HUES48 (cell line): ENCODE results near the gene OTUD4.

Experiments used
- H3K27ac ChIP-seq: one replicate; pipeline ENCODE4 v1.7.0; 2013; ENCODE audit warnings: low read depth, low read length, inconsistent platforms
- H3K27me3 ChIP-seq: 2 replicates; pipeline ENCODE4 v1.6.1; 2013; ENCODE audit warnings: mild to moderate bottlenecking, low read length; ENCODE audit not compliant: control insufficient read depth, insufficient read depth
- H3K36me3 ChIP-seq: 2 replicates; pipeline ENCODE4 v1.6.1; 2013; ENCODE audit warnings: low read length; ENCODE audit not compliant: control insufficient read depth, insufficient read depth
- H3K4me1 ChIP-seq: 2 replicates; pipeline ENCODE4 v1.6.1; 2013; ENCODE audit warnings: mild to moderate bottlenecking, low read length; ENCODE audit not compliant: control insufficient read depth, insufficient read depth
- H3K4me3 ChIP-seq: 2 replicates; pipeline ENCODE4 v1.5.1; 2013; ENCODE audit warnings: mild to moderate bottlenecking, low read depth, low read length
- H3K9ac ChIP-seq: 2 replicates; pipeline ENCODE4 v1.6.1; 2013; ENCODE audit warnings: mild to moderate bottlenecking, low read depth, low read length, moderate library complexity
- H3K9me3 ChIP-seq: 2 replicates; pipeline ENCODE4 v1.6.1; 2013; ENCODE audit warnings: low read length; ENCODE audit not compliant: control insufficient read depth, insufficient read depth

The OTUD4 gene

DNA sequence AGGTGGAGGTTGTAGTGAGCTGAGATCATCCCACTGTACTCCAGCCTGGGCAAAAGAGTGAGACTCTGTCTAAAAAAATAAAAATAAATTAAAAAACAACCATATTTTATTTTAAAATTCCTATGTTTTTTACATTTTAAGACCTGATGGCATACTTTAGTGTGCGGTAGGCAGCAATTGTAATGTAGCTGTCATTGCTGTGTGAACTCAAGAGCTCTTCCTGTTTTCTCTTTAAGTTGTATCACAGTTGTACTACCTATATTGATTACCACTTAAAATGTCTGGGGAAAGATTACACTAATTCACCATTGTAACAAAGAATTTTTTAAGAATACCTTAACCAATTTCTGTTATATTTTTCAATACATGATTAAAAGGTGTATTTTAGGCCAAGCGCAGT is 55.0 kb downstream of the OTUD4 start:
- H3K9me3 ChIP-seq = no peaks in the 10 kb centered on the region
- H3K36me3 ChIP-seq = peaks cover 98% of the 10 kb centered on the region
- H3K27me3 ChIP-seq = no peaks in the 10 kb centered on the region
- H3K27ac ChIP-seq = no peak overlapping the region
- H3K4me3 ChIP-seq = no peak overlapping the region
- no peaks in the 10 kb centered on the region for H3K4me1 ChIP-seq
- no peak overlapping the region for H3K9ac ChIP-seq

- H3K27me3 ChIP-seq = no peaks in the 10 kb centered on the region
- H3K36me3 ChIP-seq = peaks cover 90% of the 10 kb centered on the region
- no peak overlapping the region for H3K27ac ChIP-seq
- no peaks in the 10 kb centered on the region for H3K4me1 ChIP-seq
- no peak overlapping the region for H3K9ac ChIP-seq
- H3K9me3 ChIP-seq = no peaks in the 10 kb centered on the region
- H3K4me3 ChIP-seq = no peak overlapping the region
These were observed 72.3 kb downstream of the OTUD4 start for GRCh38 chr4:145108128-145108527.

DNA sequence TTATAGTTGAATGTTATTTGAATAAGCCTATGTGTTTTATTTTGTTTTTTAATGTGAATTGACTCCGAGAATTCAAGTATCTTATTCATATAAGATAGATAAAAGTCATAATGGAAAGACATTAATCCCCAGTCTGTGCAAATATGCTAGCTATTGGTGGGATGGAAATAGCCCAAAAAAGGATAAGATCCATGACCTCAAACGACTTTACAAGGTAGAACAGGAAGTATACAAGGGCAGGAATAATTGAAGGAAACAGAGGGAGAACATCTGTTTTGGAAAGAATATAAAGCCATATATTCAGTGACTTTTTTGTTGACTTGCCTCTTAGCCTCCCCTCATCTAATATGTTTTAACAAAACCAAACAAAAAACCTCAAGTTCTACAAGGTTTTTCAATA is 73.3 kb downstream of the OTUD4 start:
- H3K4me3 ChIP-seq = no peak overlapping the region
- no peaks in the 10 kb centered on the region for H3K4me1 ChIP-seq
- no peak overlapping the region for H3K27ac ChIP-seq
- no peaks in the 10 kb centered on the region for H3K27me3 ChIP-seq
- no peaks in the 10 kb centered on the region for H3K9me3 ChIP-seq
- H3K9ac ChIP-seq = no peak overlapping the region
- peaks cover 80% of the 10 kb centered on the region for H3K36me3 ChIP-seq

- Histone ChIP-seq H3K36me3 (peaks cover 45% of the 10 kb centered on the region), H3K9ac (no peak overlapping the region), H3K4me1 (0 out of 2 replicates have a peak, but pooled peaks cover 9% of the 10 kb centered on the region), H3K27me3 (no peaks in the 10 kb centered on the region), H3K4me3 (no peak overlapping the region), H3K9me3 (no peaks in the 10 kb centered on the region), H3K27ac (no peak overlapping the region)
These were observed 76.9 kb downstream of the OTUD4 start for GRCh38 chr4:145103496-145103895.

DNA sequence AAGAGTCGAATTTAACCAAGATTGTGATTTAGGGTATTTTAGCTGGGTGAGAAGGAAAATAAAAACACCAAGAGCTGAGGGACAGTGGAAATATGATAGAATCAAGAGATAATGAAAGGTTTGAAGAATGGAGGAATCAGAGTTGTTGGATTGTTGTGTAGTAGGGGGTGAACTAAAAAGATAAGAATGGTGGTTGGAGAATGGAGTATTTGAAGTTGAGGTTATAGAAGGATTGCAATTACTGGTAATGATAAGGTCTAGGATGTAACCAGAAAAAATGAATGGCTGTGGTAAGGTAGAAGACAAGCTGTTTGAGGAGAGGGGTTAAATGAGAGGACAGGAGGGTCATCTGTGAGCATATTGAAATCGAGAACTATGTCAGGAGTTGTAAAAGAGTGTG is 77.8 kb downstream of the OTUD4 start:
- Histone ChIP-seq H3K4me1 (0 out of 2 replicates have a peak, but pooled peaks cover 9% of the 10 kb centered on the region), H3K36me3 (peaks cover 36% of the 10 kb centered on the region), H3K9ac (no peak overlapping the region), H3K27ac (no peak overlapping the region), H3K9me3 (no peaks in the 10 kb centered on the region), H3K27me3 (no peaks in the 10 kb centered on the region), H3K4me3 (no peak overlapping the region)

DNA sequence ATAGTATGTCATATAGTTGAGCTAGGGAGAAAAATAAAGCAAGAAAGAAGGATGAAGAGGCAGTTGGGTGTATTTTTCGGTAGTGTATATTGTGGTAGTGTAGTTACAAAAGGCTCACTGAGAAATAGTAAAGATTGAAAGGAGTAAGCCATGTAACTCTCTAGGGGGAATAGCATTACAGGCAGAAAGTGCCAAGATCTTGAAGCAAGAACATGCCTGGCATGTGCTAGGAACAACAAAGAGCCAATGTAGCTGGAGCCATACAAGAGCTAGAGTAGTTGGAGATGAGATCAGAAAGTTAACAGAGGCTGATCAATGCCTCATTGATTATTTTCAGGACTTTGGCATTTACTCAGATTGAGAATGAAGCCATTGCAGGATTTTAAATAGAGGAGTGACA is 79.3 kb downstream of the OTUD4 start:
- H3K36me3 ChIP-seq = peaks cover 21% of the 10 kb centered on the region

DNA sequence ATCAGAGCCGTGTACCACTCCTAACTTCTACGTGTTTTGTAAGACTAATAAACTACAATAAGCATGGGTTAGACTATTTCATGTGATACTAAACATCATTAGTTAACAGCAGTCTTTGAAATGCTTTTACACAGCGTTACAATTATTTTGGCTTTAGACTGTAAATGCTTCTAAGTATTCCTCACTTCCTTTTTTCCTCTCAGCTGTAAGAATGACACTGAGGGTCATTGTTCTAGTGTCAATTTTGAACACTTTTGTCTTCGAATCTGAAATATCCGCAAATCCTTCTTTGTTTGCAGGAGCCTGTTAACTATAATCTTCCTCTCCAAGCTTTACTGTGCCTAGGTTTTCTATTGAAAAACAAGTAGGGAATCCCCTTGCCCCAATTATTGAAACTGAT is 80.7 kb downstream of the OTUD4 start:
- Histone ChIP-seq H3K9me3 (no peaks in the 10 kb centered on the region), H3K36me3 (peaks cover 19% of the 10 kb centered on the region), H3K4me1 (peaks cover 14% of the 10 kb centered on the region), H3K4me3 (peak overlapping the region; percentile 89), H3K9ac (no peak overlapping the region), H3K27ac (no peak overlapping the region), H3K27me3 (no peaks in the 10 kb centered on the region)

More for the DNA sequence above, 79.3 kb downstream of the OTUD4 start:
- Histone ChIP-seq H3K9me3 (no peaks in the 10 kb centered on the region), H3K9ac (no peak overlapping the region), H3K4me1 (peaks cover 14% of the 10 kb centered on the region), H3K4me3 (no peak overlapping the region), H3K27me3 (no peaks in the 10 kb centered on the region), H3K27ac (no peak overlapping the region)

DNA sequence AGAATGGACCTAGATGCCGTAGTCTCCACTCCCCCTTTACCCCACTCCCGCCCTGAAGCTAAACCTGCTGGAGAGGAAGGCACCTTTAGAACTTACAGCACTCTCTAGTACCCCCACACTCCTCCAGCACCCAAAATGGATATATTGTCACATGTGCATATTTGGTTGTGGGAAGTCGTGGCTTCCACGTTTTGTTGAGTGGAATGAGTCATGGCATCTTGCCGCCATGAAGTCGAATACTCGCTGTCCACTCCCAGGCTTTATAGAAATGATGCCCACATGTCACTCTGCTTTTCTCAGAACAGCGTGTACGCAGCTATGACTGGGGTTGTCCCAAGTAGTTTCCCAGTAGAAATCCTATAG is 81.7 kb downstream of the OTUD4 start:
- H3K36me3 ChIP-seq = peaks cover 22% of the 10 kb centered on the region
- no peaks in the 10 kb centered on the region for H3K27me3 ChIP-seq
- H3K9ac ChIP-seq = peak overlapping the region; percentile 97
- peaks cover 2% of the 10 kb centered on the region; the same call in 1 of the 2 replicates for H3K9me3 ChIP-seq
- H3K27ac ChIP-seq = peak overlapping the region; percentile 95
- H3K4me3 ChIP-seq = peak overlapping the region; percentile 89
- H3K4me1 ChIP-seq = peaks cover 14% of the 10 kb centered on the region

DNA sequence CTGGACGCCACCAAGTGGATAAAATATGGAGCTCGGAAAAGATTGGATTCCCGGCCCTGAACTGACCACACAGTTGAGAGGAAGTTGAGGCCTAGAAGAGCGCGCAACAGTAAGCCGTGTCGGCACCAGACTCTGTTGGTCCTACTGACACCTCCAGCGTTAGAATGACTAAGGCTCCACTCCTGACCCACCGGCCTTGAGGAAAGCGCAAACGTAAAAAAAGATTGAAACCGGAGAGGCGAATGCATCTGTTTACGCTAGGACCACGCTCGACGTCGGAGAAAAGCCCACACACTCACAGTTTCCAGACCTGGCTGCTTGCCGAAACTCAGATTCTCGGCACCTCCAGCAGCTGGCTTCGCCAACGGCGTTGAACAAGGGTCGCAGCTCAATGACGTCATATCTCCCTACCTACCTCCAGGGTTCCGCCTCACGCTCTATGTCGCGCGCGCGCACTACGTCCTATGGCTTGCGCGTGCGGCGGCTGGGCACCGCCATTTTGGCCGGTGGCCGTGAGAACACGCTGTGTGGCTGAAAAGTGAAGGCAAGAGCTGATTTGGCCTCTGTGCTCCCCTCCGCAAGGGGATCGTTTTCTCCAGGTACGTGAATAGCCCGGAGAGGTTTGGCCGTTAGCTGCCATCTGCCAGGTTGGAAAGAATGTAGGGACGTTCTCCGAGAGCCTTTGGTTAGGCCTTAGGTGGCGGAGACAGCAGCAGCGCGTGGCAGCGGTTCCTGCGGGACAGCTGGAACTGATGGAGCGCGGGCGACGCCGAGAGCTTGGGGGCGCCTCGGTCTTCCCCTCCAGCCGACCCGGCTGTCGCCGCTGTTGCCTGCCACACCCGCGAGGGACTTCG is 82.3 kb downstream of the OTUD4 start, which contains the start of the genes ABCE1 and ANAPC10:
ABCE1 (plus strand) TSS at position 491 of the 854 bp plus-strand sequence. CDS start 6,102 bp downstream, outside the sequence.
ANAPC10 (minus strand) TSS at position 376 of the 854 bp plus-strand sequence. CDS start 2,097 bp downstream, outside the sequence.
- Histone ChIP-seq H3K4me1 (peaks cover 14% of the 10 kb centered on the region), H3K9ac (peak within 1 kb of the TSS; percentile 97), H3K36me3 (peaks cover 28% of the 10 kb centered on the region)

DNA sequence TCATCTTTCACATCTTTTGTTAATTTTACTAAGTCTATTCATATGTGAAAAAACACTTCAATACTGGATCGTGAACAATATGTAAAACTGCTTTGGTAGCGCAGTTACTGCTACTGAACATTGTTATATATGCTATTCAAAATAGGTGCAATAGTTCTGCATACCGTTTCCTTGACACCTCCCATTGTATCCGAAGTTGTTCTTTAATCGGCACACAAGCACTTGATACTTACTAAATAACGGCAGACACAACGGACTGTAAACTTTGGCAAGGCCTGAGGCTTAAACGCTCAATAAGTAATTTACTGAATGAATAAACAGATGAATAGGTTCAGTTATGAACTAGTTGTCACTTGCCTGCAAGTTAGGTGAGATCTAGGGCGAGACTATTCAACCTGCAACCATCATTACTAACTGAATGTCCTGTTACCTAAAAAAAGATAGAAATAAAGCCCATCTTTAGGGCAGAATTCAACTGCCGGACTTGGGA is 83.0 kb downstream of the OTUD4 start:
- H3K27ac ChIP-seq = peak overlapping the region; percentile 95
- H3K9me3 ChIP-seq = peaks cover 2% of the 10 kb centered on the region; the same call in 1 of the 2 replicates
- peaks cover 14% of the 10 kb centered on the region for H3K4me1 ChIP-seq
- H3K27me3 ChIP-seq = no peaks in the 10 kb centered on the region
- H3K4me3 ChIP-seq = peak overlapping the region; percentile 89
- peak overlapping the region; percentile 97 for H3K9ac ChIP-seq
- H3K36me3 ChIP-seq = peaks cover 35% of the 10 kb centered on the region

More for the DNA sequence above, 82.3 kb downstream of the OTUD4 start, which contains the start of the genes ABCE1 and ANAPC10:
- H3K27me3 ChIP-seq = no peaks in the 10 kb centered on the region
- H3K4me3 ChIP-seq = peak within 1 kb of the TSS; percentile 89
- H3K27ac ChIP-seq = peak within 1 kb of the TSS; percentile 95
- H3K9me3 ChIP-seq = peaks cover 2% of the 10 kb centered on the region; the same call in 1 of the 2 replicates

- peaks cover 2% of the 10 kb centered on the region; the same call in 1 of the 2 replicates for H3K9me3 ChIP-seq
- H3K27me3 ChIP-seq = no peaks in the 10 kb centered on the region
- H3K36me3 ChIP-seq = peaks cover 72% of the 10 kb centered on the region
- H3K9ac ChIP-seq = no peak overlapping the region
- H3K4me1 ChIP-seq = peaks cover 5% of the 10 kb centered on the region
- H3K4me3 ChIP-seq = no peak overlapping the region
- no peak overlapping the region for H3K27ac ChIP-seq
These were observed 86.8 kb downstream of the OTUD4 start for GRCh38 chr4:145093638-145094037.
